ENCODE results near the gene SMIM24.

SMIM24 gene

GRCh38 chr19:3478409-3479176, 1.7 kb downstream of the SMIM24 start:
- H3K9ac ChIP-seq (ENCODE audit: low read depth, low read length), result no peak overlapping the region
- no peaks in the 10 kb centered on the region for H3K4me1 ChIP-seq (ENCODE audit: control insufficient read depth, insufficient read depth, low read length)
- H3K27me3 ChIP-seq (ENCODE audit: control insufficient read depth, insufficient read depth, low read length), result peaks cover 5% of the 10 kb centered on the region; the same call in 1 of the 2 replicates
- H3K36me3 ChIP-seq (ENCODE audit: control insufficient read depth, insufficient read depth, low read length), result no peaks in the 10 kb centered on the region
- no peak overlapping the region for H3K27ac ChIP-seq (ENCODE audit: low read depth, low read length)
- H3K9me3 ChIP-seq (ENCODE audit: control insufficient read depth, insufficient read depth, low read length), result no peaks in the 10 kb centered on the region
- no peak overlapping the region; the same call in 1 of the 2 replicates for H3K4me3 ChIP-seq (ENCODE audit: low read depth, low read length)

DNA sequence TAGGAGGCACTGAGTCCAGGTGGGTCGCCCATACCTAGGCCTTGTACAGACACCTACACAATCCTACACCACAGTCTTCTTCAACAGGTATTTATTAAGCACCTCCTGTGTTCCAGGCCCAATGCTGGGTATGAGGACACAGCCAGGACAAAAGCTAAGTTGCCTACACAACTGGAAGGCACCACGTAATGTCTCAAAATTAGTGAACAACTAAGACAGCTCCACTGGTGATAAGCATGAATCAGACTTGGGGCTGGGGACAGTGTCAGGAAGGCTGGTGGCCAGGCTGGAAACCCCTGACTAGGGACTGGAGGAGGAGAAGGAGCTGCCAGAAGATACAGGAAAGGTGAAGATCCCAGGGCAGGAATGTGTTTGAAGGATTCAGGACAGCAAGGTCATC, 2.4 kb downstream of the SMIM24 start:
- Histone ChIP-seq H3K9ac (ENCODE audit: low read depth, low read length) (no peak overlapping the region), H3K27me3 (ENCODE audit: control insufficient read depth, insufficient read depth, low read length) (peaks cover 5% of the 10 kb centered on the region; the same call in 1 of the 2 replicates), H3K36me3 (ENCODE audit: control insufficient read depth, insufficient read depth, low read length) (no peaks in the 10 kb centered on the region), H3K4me1 (ENCODE audit: control insufficient read depth, insufficient read depth, low read length) (no peaks in the 10 kb centered on the region), H3K27ac (ENCODE audit: low read depth, low read length) (no peak overlapping the region), H3K4me3 (ENCODE audit: low read depth, low read length) (no peak overlapping the region), H3K9me3 (ENCODE audit: control insufficient read depth, insufficient read depth, low read length) (no peaks in the 10 kb centered on the region)

DNA sequence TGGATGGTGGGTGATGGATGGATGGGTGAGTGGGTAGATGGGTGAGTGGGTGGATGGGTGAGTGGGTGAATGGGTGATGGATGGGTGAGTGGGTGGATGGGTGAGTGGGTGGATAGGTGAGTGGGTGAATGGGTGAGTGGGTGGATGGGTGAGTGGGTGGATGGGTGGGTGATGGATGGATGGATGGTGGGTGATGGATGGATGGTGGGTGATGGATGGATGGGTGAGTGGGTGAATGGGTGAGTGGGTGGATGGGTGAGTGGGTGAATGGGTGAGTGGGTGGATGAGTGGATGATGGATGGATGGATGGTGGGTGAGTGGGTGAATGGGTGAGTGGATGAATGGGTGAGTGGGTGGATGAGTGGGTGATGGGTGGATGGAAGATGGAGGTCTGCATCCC, 2.8 kb downstream of the SMIM24 start:
- H3K9me3 ChIP-seq (ENCODE audit: control insufficient read depth, insufficient read depth, low read length), result no peaks in the 10 kb centered on the region
- no peaks in the 10 kb centered on the region for H3K36me3 ChIP-seq (ENCODE audit: control insufficient read depth, insufficient read depth, low read length)
- H3K27me3 ChIP-seq (ENCODE audit: control insufficient read depth, insufficient read depth, low read length), result peaks cover 5% of the 10 kb centered on the region; the same call in 1 of the 2 replicates
- H3K4me3 ChIP-seq (ENCODE audit: low read depth, low read length), result no peak overlapping the region
- no peak overlapping the region for H3K27ac ChIP-seq (ENCODE audit: low read depth, low read length)
- no peaks in the 10 kb centered on the region for H3K4me1 ChIP-seq (ENCODE audit: control insufficient read depth, insufficient read depth, low read length)
- no peak overlapping the region for H3K9ac ChIP-seq (ENCODE audit: low read depth, low read length)

DNA sequence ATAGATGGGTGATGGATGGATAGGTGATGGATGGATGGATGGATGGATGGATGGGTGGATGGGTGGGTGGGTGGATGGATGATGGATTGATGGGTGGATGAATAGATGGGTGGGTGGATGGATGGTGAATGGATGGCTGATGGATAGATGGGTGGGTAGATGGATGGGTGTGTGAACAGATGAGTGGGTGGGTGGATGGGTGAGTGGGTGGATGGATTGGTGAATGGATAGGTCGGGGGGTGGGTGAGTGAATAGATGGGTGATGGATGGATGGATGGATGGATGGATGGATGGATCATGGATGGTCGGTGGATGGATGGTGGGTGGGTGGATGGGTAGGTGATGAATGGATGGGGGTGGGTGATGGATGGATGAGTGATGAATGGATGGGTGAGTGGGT, 3.5 kb downstream of the SMIM24 start:
- Histone ChIP-seq H3K27ac (ENCODE audit: low read depth, low read length) (no peak overlapping the region), H3K4me1 (ENCODE audit: control insufficient read depth, insufficient read depth, low read length) (no peaks in the 10 kb centered on the region)

DNA sequence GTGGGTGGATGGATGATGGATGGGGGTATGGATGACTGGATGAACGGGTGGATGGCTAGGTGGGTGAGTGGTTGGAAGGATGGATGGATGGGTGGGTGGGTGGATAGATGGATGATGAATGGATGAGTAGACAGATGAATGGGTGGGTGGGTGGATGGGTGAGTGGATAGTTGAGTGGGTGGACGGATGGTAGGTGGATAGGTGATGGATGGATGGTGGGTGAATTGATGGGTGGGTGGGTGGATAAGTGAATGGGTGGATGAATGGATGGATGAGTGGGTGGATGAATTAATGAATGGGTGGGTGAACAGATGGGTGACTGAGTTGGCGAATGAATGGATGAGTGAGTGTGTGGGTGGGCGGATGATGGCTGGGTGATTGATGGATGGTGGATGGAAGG, 4.9 kb downstream of the SMIM24 start:
- Histone ChIP-seq H3K4me3 (ENCODE audit: low read depth, low read length) (no peak overlapping the region), H3K27me3 (ENCODE audit: control insufficient read depth, insufficient read depth, low read length) (peaks cover 5% of the 10 kb centered on the region; the same call in 1 of the 2 replicates), H3K36me3 (ENCODE audit: control insufficient read depth, insufficient read depth, low read length) (no peaks in the 10 kb centered on the region), H3K4me1 (ENCODE audit: control insufficient read depth, insufficient read depth, low read length) (no peaks in the 10 kb centered on the region), H3K27ac (ENCODE audit: low read depth, low read length) (no peak overlapping the region), H3K9me3 (ENCODE audit: control insufficient read depth, insufficient read depth, low read length) (no peaks in the 10 kb centered on the region), H3K9ac (ENCODE audit: low read depth, low read length) (no peak overlapping the region)

More for the DNA sequence above, 3.5 kb downstream of the SMIM24 start:
- Histone ChIP-seq H3K36me3 (ENCODE audit: control insufficient read depth, insufficient read depth, low read length) (no peaks in the 10 kb centered on the region), H3K9ac (ENCODE audit: low read depth, low read length) (no peak overlapping the region), H3K4me3 (ENCODE audit: low read depth, low read length) (no peak overlapping the region), H3K27me3 (ENCODE audit: control insufficient read depth, insufficient read depth, low read length) (peaks cover 5% of the 10 kb centered on the region; the same call in 1 of the 2 replicates), H3K9me3 (ENCODE audit: control insufficient read depth, insufficient read depth, low read length) (no peaks in the 10 kb centered on the region)

- Histone ChIP-seq H3K9ac (ENCODE audit: low read depth, low read length) (no peak overlapping the region), H3K27me3 (ENCODE audit: control insufficient read depth, insufficient read depth, low read length) (peaks cover 9% of the 10 kb centered on the region), H3K36me3 (ENCODE audit: control insufficient read depth, insufficient read depth, low read length) (no peaks in the 10 kb centered on the region), H3K4me3 (ENCODE audit: low read depth, low read length) (no peak overlapping the region), H3K27ac (ENCODE audit: low read depth, low read length) (no peak overlapping the region), H3K9me3 (ENCODE audit: control insufficient read depth, insufficient read depth, low read length) (no peaks in the 10 kb centered on the region), H3K4me1 (ENCODE audit: control insufficient read depth, insufficient read depth, low read length) (no peaks in the 10 kb centered on the region)
Observed at GRCh38 chr19:3474614-3475013, 5.7 kb downstream of the SMIM24 start.

GRCh38 chr19:3474010-3474409, 6.3 kb downstream of the SMIM24 start:
- peaks cover 13% of the 10 kb centered on the region for H3K27me3 ChIP-seq (ENCODE audit: control insufficient read depth, insufficient read depth, low read length)

GRCh38 chr19:3471954-3472655, 8.2 kb downstream of the SMIM24 start:
- peaks cover 13% of the 10 kb centered on the region for H3K27me3 ChIP-seq (ENCODE audit: control insufficient read depth, insufficient read depth, low read length)
- H3K36me3 ChIP-seq (ENCODE audit: control insufficient read depth, insufficient read depth, low read length), result no peaks in the 10 kb centered on the region
- H3K9ac ChIP-seq (ENCODE audit: low read depth, low read length), result no peak overlapping the region
- no peaks in the 10 kb centered on the region for H3K9me3 ChIP-seq (ENCODE audit: control insufficient read depth, insufficient read depth, low read length)
- H3K4me1 ChIP-seq (ENCODE audit: control insufficient read depth, insufficient read depth, low read length), result no peaks in the 10 kb centered on the region
- H3K27ac ChIP-seq (ENCODE audit: low read depth, low read length), result no peak overlapping the region
- H3K4me3 ChIP-seq (ENCODE audit: low read depth, low read length), result no peak overlapping the region

More at GRCh38 chr19:3474010-3474409, 6.3 kb downstream of the SMIM24 start:
- Histone ChIP-seq H3K27ac (ENCODE audit: low read depth, low read length) (no peak overlapping the region), H3K9me3 (ENCODE audit: control insufficient read depth, insufficient read depth, low read length) (no peaks in the 10 kb centered on the region), H3K4me3 (ENCODE audit: low read depth, low read length) (no peak overlapping the region), H3K9ac (ENCODE audit: low read depth, low read length) (no peak overlapping the region), H3K4me1 (ENCODE audit: control insufficient read depth, insufficient read depth, low read length) (no peaks in the 10 kb centered on the region), H3K36me3 (ENCODE audit: control insufficient read depth, insufficient read depth, low read length) (no peaks in the 10 kb centered on the region)

DNA sequence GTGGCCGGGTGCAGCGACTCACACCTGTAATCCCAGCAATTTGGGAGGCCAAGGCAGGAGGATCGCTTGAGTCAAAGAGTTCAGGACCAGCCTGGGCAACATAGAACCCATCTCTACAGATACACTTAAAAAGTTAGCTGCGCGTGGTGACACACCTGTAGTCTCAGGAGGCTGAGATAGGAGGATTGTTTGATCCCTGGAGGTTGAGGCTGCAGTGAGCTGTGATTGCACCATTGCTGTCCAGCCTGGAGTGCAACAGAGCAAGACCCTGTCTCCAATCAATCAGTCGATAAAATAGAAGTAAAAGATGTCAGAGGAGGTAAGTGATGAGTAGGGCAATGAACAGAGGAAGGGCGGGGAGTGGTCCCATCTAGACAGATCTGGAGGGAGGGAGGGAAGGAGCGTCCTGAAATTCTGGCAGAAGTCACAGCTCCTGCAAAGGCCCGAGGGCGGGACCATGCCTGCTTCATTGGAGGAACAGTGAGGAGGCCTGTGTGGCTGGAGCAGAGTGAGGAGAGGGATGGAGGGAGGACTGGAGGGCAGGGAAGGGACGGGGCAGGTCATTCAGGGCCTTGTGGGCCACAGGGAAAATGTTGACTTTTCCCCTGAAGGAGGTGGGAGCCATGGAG, 9.7 kb downstream of the SMIM24 start:
- Histone ChIP-seq H3K4me1 (ENCODE audit: control insufficient read depth, insufficient read depth, low read length) (no peaks in the 10 kb centered on the region), H3K9me3 (ENCODE audit: control insufficient read depth, insufficient read depth, low read length) (no peaks in the 10 kb centered on the region), H3K4me3 (ENCODE audit: low read depth, low read length) (no peak overlapping the region), H3K9ac (ENCODE audit: low read depth, low read length) (no peak overlapping the region), H3K27me3 (ENCODE audit: control insufficient read depth, insufficient read depth, low read length) (peaks cover 21% of the 10 kb centered on the region), H3K27ac (ENCODE audit: low read depth, low read length) (no peak overlapping the region), H3K36me3 (ENCODE audit: control insufficient read depth, insufficient read depth, low read length) (no peaks in the 10 kb centered on the region)

GRCh38 chr19:3469638-3470499, 10.5 kb downstream of the SMIM24 start:
- H3K9ac ChIP-seq (ENCODE audit: low read depth, low read length), result no peak overlapping the region
- 0 out of 2 replicates have a peak, but pooled peaks cover 2% of the 10 kb centered on the region for H3K4me1 ChIP-seq (ENCODE audit: control insufficient read depth, insufficient read depth, low read length)
- no peak overlapping the region for H3K4me3 ChIP-seq (ENCODE audit: low read depth, low read length)
- no peaks in the 10 kb centered on the region for H3K9me3 ChIP-seq (ENCODE audit: control insufficient read depth, insufficient read depth, low read length)
- no peak overlapping the region for H3K27ac ChIP-seq (ENCODE audit: low read depth, low read length)
- no peaks in the 10 kb centered on the region for H3K36me3 ChIP-seq (ENCODE audit: control insufficient read depth, insufficient read depth, low read length)
- H3K27me3 ChIP-seq (ENCODE audit: control insufficient read depth, insufficient read depth, low read length), result peaks cover 28% of the 10 kb centered on the region
